ENCODE results near the gene TIAM1. TPM values are rescaled to one million over a fixed set of nuclear protein-coding genes. Genes with fewer than 3 reads are reported as not detected.

Gene TIAM1
- total and polyA plus RNA-seq, 2 of the 8 experiments (the other 6 are each of a cell fraction or from before 2014, with no cell fraction given): 10.1 to 30.7 TPM

DNA sequence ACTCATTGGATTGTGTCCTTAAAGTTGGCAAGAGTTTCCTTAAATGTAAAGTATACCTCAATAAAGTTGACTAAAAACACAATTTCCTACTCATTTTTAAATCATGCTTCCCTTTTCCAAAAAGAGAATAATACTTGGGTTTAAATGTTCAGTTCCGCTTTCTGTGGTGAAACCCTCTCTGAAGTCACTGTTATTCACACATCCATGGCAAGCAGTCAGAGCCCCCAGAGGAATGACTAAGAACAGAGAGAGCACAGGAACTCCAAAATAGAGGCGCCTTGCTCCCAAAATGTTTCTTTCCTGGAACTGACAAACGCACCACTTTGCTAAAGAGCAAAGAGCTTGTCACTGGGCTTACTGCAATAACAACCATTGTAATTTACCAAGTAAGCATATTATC lies 142.5 kb downstream of the TIAM1 start (continued):
- TF ChIP-seq CHD1 (IDR thresholded peaks at IDR 0.05; ENCODE audit: low read depth, low read length): no peak
- TF ChIP-seq FOSL1 (IDR thresholded peaks at IDR 0.05; ENCODE audit: insufficient read depth, low read depth, low read length): no peak
